HG03175 (cell line): ENCODE data around the gene SLC13A3.

Source experiments
- ATAC-seq: cut with Tn5 transposase; IDR thresholded peaks from one replicate; pipeline ENCODE4 v1.9.1; 2021; ENCODE audit warnings: mild to moderate bottlenecking, moderate library complexity; ENCODE audit not compliant: unreplicated experiment

SLC13A3 gene

DNA sequence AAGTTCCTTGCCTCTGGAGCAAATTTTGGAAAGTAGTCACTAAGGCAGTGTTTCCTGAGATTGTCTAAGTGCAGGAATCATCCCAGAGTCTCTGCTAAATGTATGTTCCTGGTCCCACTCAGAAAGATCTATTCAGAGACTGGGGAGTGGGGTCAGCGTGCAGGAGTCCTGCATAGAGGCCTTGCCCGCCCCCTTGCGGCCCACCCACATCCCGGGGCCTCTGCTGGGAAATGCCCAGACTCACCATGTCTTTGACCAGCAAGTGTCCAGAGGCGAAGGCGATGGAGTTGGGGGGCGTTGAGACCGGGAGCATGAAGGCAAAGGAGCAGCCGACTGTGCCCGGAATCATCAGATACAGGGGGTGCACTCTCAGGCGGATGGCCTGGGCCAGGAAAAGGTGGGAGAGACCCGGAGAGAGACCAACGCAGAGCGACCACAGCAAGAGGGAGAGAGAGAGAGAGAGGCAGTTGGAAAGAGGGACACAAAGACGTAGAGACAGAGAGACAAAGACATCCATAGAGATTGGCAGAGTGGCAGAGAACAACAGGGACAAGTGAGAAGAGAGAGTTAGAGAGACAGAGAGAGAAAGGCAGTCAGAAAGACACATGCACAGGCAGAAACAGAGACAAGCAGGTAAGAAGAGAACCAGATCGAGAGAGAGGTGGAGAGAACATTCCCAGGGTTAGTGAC is 87.9 kb downstream of the SLC13A3 start:
- no peak for ATAC-seq

DNA sequence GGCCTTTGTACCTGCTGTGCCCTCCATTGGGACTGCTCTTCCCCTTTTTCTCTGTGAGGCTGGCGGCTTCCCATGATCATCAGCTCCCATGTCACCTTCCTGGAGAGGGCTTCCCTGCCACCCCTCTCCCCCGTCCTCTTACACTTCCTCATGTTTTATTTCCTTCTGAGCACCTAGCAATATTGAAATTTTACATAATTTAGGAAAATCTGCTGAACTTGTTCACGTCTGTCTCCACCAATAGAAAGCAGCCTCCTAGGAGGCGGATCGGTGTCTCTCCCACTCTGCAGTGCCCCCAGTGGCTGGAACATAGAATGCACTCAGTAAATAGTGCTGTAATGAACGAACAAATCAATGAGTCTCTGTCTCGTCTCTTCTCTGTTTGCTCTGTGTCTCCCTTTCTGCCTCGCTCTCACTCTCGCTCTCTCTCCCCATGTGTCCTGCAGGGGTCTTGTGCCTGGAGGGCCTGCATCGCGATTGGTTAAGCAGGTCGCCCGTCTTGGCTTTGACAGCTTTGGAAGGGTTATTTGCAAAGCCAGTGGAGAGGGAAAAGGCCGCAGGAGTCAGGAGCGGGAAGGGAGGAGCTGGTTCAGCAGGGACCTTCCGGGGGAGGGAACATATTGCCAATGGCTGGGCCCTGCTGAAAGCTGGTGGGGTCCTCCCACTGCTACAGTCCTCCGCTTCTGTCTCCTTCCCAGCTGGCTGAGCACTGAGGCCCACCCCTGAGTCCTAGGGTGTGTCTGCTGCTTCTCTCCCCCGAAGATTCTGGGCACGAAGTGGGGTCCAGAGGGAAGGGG is 88.7 kb downstream of the SLC13A3 start:
- no peak for ATAC-seq

DNA sequence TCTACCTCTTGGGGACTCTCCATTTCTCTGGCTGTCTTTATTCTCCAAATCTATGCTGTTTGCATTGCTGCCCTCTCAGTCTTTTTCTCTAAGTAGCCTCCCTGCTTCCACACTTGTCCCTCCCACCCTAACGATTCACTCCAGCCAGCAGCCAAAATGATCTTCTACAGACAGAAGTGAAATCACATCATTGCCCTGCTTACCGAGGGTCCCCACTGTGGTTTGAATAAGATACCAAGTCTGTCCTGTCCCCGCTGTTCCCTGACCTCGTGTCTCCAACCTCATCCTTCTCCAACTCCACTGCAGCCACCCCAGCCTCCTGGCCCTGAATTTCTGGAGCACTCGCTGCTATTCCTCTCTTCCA is 89.3 kb downstream of the SLC13A3 start:
- ATAC-seq: no peak

DNA sequence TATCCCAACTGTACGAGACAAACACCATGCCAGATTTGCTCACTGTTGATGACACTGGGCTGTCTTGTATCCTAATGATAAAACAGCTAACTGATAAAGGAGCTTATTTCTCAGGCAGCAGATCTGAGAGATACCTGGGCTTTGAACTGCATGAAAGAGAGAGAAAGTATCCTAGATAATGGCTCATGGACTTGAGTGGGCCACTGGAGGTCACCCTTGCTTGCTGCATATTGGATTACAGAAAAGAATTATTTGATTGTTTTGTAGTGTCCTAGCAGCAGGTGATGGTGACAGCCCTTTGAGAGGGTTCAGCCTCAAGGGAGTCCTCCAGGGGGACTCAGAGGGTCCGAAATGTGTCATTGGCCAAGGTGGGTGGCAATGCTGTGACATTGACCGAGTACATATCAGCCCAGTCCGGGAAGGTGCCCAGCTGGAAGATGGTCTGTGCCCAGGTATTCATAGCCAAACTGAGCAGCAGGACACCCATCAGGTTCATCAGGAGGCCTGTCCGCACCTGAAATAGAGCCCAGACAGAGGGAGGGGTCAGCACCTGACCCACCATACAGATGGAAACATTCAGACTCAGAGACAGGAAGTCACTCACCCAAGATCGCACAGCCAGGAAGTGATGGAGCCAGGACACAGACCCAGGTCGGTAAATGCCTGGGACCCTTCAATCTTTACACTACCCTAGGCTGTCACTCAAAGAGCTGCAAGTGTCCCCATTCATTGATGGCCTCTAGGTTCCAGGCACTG is 91.4 kb downstream of the SLC13A3 start:
- ATAC-seq: no peak

DNA sequence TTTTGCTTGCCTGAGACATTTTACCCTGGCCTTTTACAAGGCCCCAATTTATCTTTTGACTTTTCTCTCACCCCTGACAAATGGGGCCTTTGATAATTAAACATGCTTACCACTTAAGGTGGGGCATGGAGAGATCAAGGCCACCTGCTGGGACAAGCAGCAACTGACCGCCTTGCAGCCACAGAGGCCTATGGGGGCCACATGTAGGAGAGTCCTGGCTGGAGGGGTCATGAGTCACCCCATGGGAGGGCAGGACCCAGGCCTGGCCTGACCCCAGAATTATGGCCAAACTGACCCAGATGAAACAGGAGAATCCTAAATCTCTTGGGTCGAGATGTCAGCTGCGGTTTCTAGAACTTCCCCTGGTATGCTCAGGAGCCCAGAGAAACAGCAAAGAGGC is 92.3 kb downstream of the SLC13A3 start:
- no peak for ATAC-seq

DNA sequence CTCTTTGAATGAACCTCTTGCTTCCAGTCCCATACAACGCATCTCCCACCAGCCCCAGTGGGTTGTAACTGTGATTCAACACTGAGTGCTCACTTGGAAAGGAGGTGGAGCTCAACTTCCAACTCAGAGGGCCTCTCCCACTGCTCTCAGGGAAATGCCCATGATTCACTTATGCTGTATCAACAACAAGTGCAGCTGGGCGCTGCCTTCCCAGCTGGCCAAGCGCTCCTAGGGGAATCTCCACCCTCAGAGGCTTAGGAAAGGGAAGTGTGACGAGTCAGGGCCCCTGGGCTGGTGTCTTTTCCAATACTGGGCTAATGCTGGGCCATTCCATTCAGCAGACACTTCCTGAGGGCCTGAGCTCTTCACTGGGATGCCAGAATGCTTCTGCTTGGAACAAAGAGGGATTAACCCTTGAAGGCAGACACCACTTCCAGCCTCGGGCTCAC is 92.7 kb downstream of the SLC13A3 start:
- no peak for ATAC-seq

DNA sequence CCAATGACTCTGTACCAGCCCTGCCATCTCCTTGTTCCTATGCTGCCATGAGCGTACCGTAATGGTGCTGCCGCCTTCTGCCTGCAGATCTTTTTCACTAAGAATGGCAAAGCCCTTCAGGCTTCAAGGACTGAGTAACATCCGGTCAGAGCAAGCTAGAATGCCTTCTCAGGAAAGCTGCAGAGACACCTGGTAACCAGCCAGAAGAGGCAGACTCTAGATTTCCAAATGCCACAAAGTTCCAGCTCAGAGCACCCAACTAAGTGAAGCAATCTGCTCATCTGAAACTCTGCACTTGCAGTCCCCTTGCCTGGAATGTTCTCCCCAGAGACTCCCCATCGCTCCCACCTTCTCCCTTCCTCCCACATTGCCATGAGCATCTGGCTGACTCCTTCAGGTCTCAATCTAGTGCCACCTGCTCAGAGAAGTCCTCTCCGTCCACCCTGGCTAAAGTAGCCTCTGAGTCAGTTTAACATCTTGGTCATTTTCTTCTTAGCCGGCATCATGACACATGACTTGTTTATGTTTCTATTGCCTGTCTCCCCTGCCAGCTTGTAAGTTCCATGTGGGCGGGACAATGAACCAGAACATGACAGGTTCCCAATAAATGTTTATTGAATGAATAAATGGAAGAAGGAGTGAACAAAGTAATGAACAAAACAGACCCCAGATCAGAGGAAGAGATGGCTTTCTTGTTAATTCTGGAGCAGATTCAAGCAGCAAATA is 93.9 kb downstream of the SLC13A3 start:
- ATAC-seq: no peak

DNA sequence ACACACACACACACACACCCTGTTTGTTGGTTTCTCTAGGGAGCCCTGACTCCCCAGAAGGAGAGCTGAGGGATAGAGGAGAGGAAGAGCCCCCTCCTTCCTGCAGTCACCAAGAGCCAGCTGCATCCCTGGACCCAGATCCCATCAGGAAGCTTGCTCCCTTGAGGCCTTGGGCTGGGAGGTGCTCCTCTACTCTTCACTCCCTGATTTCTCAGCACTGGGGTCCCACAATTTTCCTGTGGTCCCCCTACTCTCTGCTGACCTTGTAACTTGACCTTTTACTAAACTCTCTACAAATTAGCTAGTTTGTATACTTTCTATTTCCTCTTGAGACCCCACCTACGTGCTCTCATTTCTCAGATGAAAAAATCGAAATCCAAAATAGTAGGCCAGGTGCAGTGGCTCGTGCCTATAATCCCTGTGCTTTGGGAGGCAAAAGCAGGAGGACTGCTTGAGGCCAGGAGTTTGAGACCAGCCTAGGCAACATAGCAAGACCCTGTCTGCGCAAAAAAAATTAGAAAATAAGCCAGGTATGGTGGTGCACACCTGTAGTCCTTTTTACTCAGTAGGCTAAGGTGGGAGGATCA is 95.8 kb downstream of the SLC13A3 start:
- no peak for ATAC-seq

DNA sequence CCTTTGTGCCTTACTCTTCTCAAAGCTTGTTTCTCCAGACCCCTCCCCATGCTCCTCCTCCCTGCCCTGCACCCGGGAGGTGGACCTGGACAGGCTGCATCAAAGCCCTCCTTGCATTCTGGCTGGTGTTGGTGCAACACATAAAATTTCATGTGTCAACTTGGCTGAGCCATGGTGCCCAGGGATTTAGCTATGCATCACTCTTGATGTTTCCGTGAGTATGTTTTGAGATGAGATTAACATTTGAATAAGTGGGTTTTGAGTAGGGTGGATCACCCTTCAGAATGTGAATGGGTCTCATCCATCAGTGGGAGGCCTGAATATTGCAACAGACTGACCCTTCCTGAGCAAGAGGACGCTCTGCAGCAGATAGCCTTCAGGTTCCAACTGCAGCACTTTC is 96.4 kb downstream of the SLC13A3 start:
- ATAC-seq: no peak

DNA sequence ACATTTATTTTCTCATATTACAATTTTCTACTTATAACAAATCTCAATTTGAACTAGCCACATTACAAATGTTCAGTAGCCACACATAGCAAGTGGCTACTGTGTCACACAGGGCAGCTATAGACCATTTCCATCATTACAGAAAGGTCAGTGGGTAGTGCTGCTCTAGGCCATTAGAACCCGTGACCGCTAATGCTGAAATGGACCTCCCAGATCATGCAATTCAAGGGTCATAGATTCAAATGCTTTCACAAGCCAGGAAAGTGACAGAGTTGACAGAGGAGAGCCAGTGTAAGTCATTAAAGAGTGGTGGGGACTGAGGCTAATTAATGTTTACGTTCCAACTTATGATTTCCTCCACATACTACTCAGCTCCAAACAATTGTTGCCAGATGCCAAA is 97.3 kb downstream of the SLC13A3 start:
- no peak for ATAC-seq

DNA sequence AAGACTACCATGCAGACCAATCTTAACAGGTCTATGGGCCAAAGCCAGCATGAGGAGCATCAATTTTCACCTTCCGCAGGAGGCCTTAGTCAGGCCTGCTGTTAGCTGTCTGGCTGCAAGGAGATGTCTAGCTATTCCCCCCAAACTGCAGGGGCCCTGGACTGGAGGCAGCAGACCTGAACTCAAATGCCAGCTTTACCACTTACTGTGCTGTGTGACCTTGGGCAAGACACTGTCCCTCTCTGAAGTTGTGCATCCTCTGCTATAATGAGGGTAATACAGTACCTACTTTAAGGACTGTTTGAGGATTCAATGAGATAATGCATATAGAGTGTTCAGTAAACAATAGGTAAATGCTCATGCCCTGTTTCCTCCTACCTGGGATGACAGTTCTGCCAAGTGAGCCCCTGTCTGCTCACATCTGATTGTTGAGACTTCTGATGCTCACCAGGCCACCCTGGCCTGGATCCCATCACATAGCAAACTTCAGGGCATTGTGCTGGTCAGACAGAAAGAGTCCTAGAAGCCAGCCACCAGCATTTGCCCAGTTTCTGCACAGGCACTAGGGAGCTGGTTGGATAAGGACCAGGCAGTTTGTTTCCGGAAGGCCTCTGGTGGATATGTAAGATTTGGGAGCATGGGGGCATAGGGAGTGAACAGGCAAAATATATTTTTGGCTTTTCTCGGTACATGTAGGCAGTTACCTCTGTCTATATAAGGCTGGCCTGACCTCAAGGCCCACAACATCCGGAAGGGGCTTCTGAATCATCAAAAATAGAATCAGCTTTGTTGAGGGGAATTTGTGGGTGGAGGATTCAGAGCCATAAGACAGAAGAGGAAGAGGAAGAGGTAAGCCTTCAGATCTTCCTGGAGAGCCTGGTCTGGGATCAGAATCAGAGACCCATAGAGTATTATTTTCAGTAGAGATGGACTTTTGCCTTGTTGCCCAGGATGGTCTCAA is 98.5 kb downstream of the SLC13A3 start:
- ATAC-seq: peak; percentile 72

DNA sequence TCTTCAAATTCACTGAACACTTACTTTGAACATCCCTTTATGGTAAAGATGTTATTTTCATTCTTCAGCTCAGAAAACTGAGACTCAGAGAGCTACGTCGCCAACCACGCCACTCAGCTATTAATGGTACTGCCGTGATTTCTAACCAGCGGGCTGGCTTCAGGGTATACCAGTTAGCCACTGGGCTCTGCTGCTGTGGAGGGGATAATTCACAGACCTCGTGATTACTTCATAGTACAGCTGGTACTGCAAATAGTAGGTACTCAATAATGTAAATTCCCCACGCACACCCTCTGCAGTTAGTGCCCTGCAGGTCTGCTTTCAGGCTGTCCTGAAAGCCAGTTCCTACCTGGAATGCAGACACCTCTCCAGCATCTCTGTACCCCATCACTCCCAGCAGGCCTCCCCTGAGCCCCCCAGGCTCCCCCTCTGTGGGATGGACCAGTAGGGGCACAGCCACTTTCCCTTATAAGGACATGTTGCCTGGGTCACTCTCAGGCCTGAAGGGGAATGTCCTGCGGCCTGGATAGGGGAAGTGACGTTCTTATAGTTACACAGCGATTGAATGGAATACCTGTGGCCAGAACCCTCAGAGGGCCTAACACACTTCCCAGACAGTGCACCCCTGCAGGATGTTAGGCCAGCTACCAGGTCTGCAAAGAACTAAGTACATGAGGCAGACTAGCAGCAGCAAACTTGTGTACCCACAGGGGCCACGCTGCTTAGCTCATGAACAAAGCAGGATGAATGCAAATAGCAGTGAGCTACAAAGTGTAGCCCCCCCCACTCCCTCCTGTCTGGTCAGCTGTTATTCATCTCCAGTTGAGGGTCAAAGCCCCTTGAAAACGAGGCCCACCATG is 99.5 kb downstream of the SLC13A3 start:
- no peak for ATAC-seq

DNA sequence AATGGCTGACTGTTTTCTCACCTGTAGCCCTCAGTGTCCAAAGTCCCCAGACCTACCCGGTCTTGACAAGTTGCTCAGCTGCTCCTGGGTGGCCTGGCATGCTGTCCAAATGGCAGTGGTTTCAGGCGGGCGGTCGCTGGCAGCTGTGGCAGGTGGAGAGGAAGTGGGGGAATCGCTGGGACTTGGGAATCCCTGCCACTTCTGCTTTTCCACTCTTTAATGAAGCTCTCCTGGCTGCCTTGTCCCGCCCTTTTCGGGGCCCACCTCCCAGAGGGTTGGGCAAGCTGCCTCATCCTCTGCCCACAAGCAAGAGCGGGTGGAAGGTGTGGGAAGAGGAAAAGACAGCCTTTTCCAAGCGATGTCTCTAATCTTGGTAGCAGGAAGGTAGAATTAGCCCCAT is 100.8 kb downstream of the SLC13A3 start, which contains the start of gene OCSTAMP:
TSS of gene OCSTAMP (minus strand) at position 194 of the 400 bp plus-strand sequence. CDS start at position 100, 94 bp downstream.
- no peak for ATAC-seq

DNA sequence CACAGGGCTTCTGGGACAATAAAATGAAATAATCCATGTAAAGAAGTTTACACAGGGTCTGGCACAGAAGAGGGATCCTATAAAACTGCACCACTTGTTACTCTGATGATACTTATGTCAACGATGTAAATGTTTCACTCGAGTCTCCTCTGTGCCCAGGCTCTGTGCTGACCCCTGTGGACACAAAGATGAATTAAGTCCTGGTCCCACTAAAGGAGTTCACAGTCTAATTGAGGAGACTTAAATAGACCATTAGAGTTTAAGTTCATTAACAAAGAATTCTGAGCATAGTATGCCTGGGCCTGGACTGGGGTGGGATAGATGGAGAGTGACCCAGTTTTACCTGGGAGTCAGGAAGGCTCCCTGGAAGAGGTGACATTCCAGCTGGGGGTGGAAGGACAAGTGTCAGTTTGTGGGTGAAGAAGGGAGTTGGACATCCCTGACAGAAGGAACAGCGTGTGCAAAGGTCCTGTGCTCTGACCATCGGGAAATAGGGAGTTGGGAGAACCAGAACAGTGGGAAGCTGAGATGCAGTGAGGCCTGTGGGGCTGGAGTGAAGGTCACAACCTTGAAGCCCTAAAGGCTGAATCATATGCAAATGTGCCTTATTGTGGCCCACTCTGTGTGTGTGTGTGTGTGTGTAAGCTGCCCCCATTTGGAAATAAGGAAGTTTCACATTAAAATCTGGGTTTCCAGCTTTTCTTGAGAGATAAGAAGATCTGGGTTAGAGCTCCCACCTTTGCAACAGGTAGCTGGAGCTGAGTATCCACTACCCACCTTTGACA is 101.9 kb downstream of the SLC13A3 start:
- ATAC-seq: no peak

DNA sequence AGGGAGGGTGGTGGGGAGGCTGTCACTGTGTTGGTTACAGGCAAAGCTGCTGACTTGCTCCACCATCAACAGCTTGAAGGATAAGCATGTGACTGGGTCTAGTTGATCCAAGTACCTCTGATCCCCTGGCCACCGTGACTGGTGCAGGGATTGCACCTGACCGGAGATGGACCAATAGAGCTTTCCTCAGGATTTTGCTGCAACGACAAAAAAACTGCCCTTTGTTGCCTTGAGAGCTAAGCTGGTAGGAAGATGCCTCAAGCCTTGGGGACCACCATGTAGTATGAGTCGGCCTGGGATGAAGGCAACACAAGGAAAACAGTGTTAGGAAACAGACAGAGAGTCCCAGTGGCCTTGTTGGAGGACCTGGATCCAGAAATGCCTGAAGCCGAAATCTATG is 102.6 kb downstream of the SLC13A3 start:
- ATAC-seq: no peak

DNA sequence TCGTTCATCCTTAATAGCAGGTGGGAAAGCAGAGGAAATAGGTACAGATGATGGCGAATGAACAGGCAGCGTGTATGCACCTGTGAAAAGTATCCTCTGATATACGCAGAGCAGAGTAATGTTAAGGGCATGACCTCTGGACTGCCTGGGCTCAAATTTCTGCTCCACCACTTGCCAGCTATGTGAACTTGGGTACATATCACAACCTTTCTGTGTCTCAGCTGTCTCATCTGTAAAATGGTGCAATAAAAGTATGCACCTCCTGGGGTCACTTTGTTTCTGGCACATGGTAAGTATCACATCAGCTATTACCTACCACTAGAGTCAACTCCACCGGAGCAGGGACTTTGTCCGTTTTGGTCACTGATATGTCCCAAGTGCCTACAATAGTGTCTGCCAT is 103.3 kb downstream of the SLC13A3 start:
- ATAC-seq: no peak

DNA sequence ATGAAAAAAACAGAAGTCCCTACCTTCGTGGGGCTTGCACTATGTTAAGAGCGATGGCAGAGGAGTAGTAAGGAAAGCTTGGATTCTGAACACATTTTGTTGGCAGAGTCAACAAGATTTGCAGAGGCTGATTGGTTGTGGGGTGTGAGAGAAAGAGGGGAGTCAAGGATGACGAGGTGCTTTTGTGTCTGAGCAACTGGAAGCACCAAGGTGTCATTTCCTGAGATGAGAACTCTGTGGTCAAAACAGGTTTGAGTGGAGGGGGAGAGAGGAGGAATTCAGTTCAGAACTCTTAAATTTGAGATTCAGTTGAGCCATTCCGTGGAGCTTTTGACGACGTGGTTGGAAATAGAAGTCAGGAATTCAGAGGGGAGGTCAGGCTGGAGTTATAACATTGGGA is 104.3 kb downstream of the SLC13A3 start:
- ATAC-seq: no peak

DNA sequence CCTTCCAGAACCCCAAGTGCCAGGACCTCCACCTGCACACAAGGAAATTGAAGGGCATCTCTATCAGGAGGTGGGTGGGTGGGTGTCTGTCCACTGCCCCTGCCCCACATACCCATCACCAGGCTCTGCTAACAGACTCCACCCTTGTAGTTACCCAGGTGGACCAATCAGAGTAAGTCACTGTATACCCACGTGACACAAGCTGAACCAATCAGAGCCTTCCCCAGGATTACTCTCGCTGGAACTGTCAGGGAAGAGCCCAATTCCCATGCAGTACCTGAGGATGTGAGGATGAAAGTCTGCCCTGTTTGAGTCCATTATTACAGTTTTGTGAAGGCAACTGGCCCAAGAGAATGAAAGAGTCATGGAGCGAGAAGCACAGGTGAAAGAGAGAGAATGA is 105.0 kb downstream of the SLC13A3 start:
- ATAC-seq: no peak
